ENCODE measurements around the gene KRTAP5-10.
"Not testable (repeated sequence)": the region's sequence is repeated elsewhere in the genome, so short reads cannot be mapped to it uniquely, and the experiment has no call there.

The KRTAP5-10 gene

DNA sequence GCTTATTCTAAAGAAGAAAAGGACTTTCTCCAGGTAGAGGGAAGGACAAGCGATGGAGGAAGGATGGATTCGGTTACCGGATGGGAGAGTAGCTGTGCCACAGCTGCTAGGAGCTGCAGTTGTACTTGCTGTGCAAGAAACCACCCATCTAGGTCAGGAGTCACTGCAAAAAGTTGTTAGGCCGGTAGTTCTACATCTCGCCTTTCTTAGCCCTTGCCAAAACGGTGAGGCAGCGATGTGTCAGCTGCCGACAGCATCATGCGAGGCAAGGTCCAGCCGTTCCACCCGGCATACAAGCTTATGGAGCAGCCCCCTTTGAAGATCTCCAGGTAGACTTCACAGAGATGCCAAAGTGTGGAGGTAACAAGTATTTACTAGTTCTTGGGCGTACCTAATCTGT is 49.6 kb downstream of the KRTAP5-10 start:
- not testable (repeated sequence) for H3K36me3 ChIP-seq (ENCODE audit: control insufficient read depth, insufficient read depth, low read length); H3K9me3 ChIP-seq (ENCODE audit: control insufficient read depth, insufficient read depth, low read length); H3K4me1 ChIP-seq (ENCODE audit: control insufficient read depth, insufficient read depth, low read length); H3K4me3 ChIP-seq (ENCODE audit: low read depth, low read length); H3K27ac ChIP-seq (ENCODE audit: low read depth, low read length); H3K9ac ChIP-seq (ENCODE audit: low read depth, low read length); H3K27me3 ChIP-seq (ENCODE audit: control insufficient read depth, insufficient read depth, low read length)

Data from HUES48 (cell line).